ENCODE measurements around the gene FRAS1. TPM values are rescaled to one million over a fixed set of nuclear protein-coding genes. Genes with fewer than 3 reads are reported as not detected.

FRAS1 gene
- total and polyA plus RNA-seq, 2 of the 8 experiments (the other 6 are each of a cell fraction or from before 2014, with no cell fraction given), result 38.5 to 109 TPM

GRCh38 chr4:78369679-78370078, 312.6 kb downstream of the FRAS1 start (continued):
- no peak for TF ChIP-seq EP300 (IDR thresholded peaks at IDR 0.05; ENCODE audit: borderline replicate concordance in 1 of 2, low read depth in 2 of 2, low read length in 2 of 2)
- TF ChIP-seq SRF (IDR thresholded peaks at IDR 0.05; ENCODE audit: low read depth, low read length), result no peak
- TF ChIP-seq SUZ12 (IDR thresholded peaks at IDR 0.05; ENCODE audit: low read length), result no peak
- TF ChIP-seq CTBP2 (IDR thresholded peaks at IDR 0.05; ENCODE audit: borderline replicate concordance, insufficient read depth, insufficient read length, low read length), result no peak
- 0 out of 2 replicates have a peak, but pooled peaks have one; percentile 33 for TF ChIP-seq TCF12 (IDR thresholded peaks at IDR 0.05; ENCODE audit: low read depth, low read length)
- no peak for TF ChIP-seq CBX8 (IDR thresholded peaks at IDR 0.05; ENCODE audit: borderline replicate concordance, low read depth, low read length)
- TF ChIP-seq CTCF (IDR thresholded peaks at IDR 0.05; ENCODE audit: control extremely low read depth in 1 of 3, insufficient read depth in 1 of 3, low read depth in 1 of 3, low read length in 3 of 3), result no peak
- TF ChIP-seq MAFK (IDR thresholded peaks at IDR 0.05; ENCODE audit: low read depth, low read length), result no peak
- TF ChIP-seq E2F6 (IDR thresholded peaks at IDR 0.05), result no peak
- no peak for TF ChIP-seq ZNF274 (IDR thresholded peaks at IDR 0.05; ENCODE audit: borderline replicate concordance, extremely low read depth, low read length)
- no peak for TF ChIP-seq TEAD4 (IDR thresholded peaks at IDR 0.05; ENCODE audit: low read depth, low read length)
- no peak for TF ChIP-seq CBX5 (IDR thresholded peaks at IDR 0.05; ENCODE audit: low read depth, low read length)
- TF ChIP-seq CEBPB (IDR thresholded peaks at IDR 0.05; ENCODE audit: low read depth, low read length), result no peak
- peak; percentile 44 for TF ChIP-seq MAX (IDR thresholded peaks at IDR 0.05)
- no peak for TF ChIP-seq SP4 (IDR thresholded peaks at IDR 0.05; ENCODE audit: low read length)
- TF ChIP-seq RXRA (IDR thresholded peaks at IDR 0.05; ENCODE audit: insufficient read depth, low read depth, low read length), result no peak
- TF ChIP-seq KDM4A (IDR thresholded peaks at IDR 0.05; ENCODE audit: low read depth, low read length, severe bottlenecking), result no peak
- no peak for TF ChIP-seq PHF8 (conservative IDR thresholded peaks at IDR 0.05; ENCODE audit: low read depth, low read length)
- TF ChIP-seq TAF1 (IDR thresholded peaks at IDR 0.05; ENCODE audit: low read depth, low read length), result no peak
- TF ChIP-seq ATF3 (IDR thresholded peaks at IDR 0.05; ENCODE audit: insufficient read depth, low read depth, low read length), result no peak
- no peak for TF ChIP-seq TAF7 (optimal IDR thresholded peaks at IDR 0.05; ENCODE audit: borderline replicate concordance, low read depth, low read length)
- no peak for TF ChIP-seq POU5F1 (IDR thresholded peaks at IDR 0.05; ENCODE audit: low read depth, low read length)

All from H1 (cell line).